Esophagus muscularis mucosa (tissue), 4 donors: ENCODE measurements around the gene TREML1.

Source experiments
- CTCF ChIP-seq, 3 experiments: fragments of 200-600 bp in 2 of 3; fragments of 450-650 bp in 1 of 3; sonication (generic) in 2 of 3; IDR thresholded peaks; one replicate each; pipeline ENCODE4 v1.5.1; 2017 to 2019; ENCODE audit warnings: antibody characterized with exemption in 3 of 3, mild to moderate bottlenecking in 2 of 3, moderate library complexity in 1 of 3
- EP300 ChIP-seq: sonication (generic); formaldehyde crosslinking; IDR thresholded peaks from one replicate; pipeline ENCODE4 v1.6.1; 2017; ENCODE audit warnings: antibody characterized with exemption
- POLR2A ChIP-seq: fragments of 450-650 bp; IDR thresholded peaks from one replicate; pipeline ENCODE4 v1.6.1; 2017; ENCODE audit warnings: antibody characterized with exemption, moderate library complexity, mild to moderate bottlenecking, low read depth
- POLR2AphosphoS5 ChIP-seq, 2 donors: sonication (generic); formaldehyde crosslinking; IDR thresholded peaks; one replicate each; pipeline ENCODE4 v1.6.1; 2017; ENCODE audit warnings: antibody characterized with exemption in 2 of 2

GRCh38 chr6:41190791-41191190 lies 36.6 kb upstream of the TREML1 start:
- TF ChIP-seq CTCF (IDR thresholded peaks at IDR 0.05) = no peak
- TF ChIP-seq POLR2AphosphoS5 (IDR thresholded peaks at IDR 0.05) = no peak
- no peak for TF ChIP-seq EP300
- no peak for TF ChIP-seq POLR2A
